Activated gamma-delta T cell (primary cell): ENCODE data around the gene NEK11.
"Not testable (repeated sequence)": the region's sequence is repeated elsewhere in the genome, so short reads cannot be mapped to it uniquely, and the experiment has no call there.

ENCODE experiments used
- DNase-seq: peaks from one replicate; lab custom pipeline; 2025; lab: John Stamatoyannopoulos, UW

Gene NEK11

GRCh38 chr3:131361066-131361463, 334.4 kb downstream of the NEK11 start:
- not testable (repeated sequence) for DNase-seq

GRCh38 chr3:131361464-131362421, 335.1 kb downstream of the NEK11 start:
- DNase-seq = peak; percentile 15

GRCh38 chr3:131363275-131363674, 336.6 kb downstream of the NEK11 start:
- no peak for DNase-seq

GRCh38 chr3:131370935-131371687, 344.4 kb downstream of the NEK11 start:
- no peak for DNase-seq

- DNase-seq = no peak
Observed at GRCh38 chr3:131371688-131372066, 345.0 kb downstream of the NEK11 start.

- no peak for DNase-seq
Observed at GRCh38 chr3:131374741-131375140, 348.1 kb downstream of the NEK11 start.

GRCh38 chr3:131380821-131381444, 354.3 kb downstream of the NEK11 start:
- not testable (repeated sequence) for DNase-seq

GRCh38 chr3:131381445-131382291, 355.0 kb downstream of the NEK11 start, which contains the start of gene NUDT16:
TSS of gene NUDT16 (plus strand) at chr3:131381774. CDS start at chr3:131381805, 31 bp downstream.
- peak; percentile 88 for DNase-seq

- no peak for DNase-seq
Observed at GRCh38 chr3:131386429-131387165, 359.9 kb downstream of the NEK11 start.

- DNase-seq = no peak
Observed at GRCh38 chr3:131387796-131388489, 361.3 kb downstream of the NEK11 start.

GRCh38 chr3:131388490-131388799, 361.8 kb downstream of the NEK11 start:
- DNase-seq = no peak

- DNase-seq = no peak
Observed at GRCh38 chr3:131390331-131390730, 363.7 kb downstream of the NEK11 start.

- no peak for DNase-seq
Observed at GRCh38 chr3:131393051-131393450, 366.4 kb downstream of the NEK11 start.

GRCh38 chr3:131393868-131394267, 367.2 kb downstream of the NEK11 start:
- DNase-seq = no peak

- no peak for DNase-seq
Observed at GRCh38 chr3:131394400-131394799, 367.7 kb downstream of the NEK11 start.

GRCh38 chr3:131396170-131396569, 369.5 kb downstream of the NEK11 start:
- DNase-seq = no peak

GRCh38 chr3:131397889-131398288, 371.2 kb downstream of the NEK11 start:
- DNase-seq = no peak
